HG03064 (cell line): ENCODE data around the gene COPZ1.
"Not testable (repeated sequence)": the region's sequence is repeated elsewhere in the genome, so short reads cannot be mapped to it uniquely, and the experiment has no call there.

Experiments
- ATAC-seq: cut with Tn5 transposase; IDR thresholded peaks from one replicate; pipeline ENCODE4 v1.9.1; 2021; ENCODE audit warnings: low read depth; ENCODE audit not compliant: unreplicated experiment

Gene COPZ1

DNA sequence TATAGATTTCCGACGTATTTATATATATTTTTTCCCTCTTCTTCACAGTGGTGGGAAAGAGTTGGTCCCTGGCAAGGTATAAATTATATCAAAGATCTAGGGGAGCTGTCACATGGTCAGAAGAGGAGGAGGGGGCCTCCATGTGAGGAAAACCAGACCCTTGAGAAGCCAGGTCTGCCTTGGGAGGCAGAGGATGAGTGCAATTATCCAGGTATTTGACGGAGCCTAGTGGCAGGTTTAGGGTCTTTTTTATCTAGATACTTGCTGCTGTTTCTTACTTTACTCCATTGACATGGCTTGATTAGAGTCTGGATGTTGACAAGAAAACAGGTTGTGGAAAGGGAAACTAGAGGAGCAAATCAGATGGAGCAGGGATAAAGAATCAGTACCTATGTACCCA, 5.5 kb downstream of the COPZ1 start:
- ATAC-seq: no peak

DNA sequence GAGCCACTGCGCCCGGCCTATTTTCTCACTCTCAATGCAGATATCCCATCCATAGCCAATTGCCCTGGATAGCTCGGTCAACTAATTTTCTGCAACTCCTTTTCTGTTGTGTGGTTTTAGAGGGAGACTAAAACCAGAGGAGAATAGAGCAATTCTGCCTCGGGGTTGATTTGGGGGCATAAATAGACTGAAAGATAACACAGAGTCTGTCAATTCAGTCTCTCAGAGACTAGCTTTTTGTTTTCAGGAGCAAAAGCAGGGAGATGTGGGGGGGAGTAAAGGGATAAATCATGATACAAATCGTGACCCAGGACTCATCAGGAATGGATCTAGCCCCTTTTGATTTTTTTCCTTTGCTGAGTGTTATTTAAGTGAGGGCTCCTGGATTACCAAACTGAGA, 6.5 kb downstream of the COPZ1 start:
- ATAC-seq: no peak

DNA sequence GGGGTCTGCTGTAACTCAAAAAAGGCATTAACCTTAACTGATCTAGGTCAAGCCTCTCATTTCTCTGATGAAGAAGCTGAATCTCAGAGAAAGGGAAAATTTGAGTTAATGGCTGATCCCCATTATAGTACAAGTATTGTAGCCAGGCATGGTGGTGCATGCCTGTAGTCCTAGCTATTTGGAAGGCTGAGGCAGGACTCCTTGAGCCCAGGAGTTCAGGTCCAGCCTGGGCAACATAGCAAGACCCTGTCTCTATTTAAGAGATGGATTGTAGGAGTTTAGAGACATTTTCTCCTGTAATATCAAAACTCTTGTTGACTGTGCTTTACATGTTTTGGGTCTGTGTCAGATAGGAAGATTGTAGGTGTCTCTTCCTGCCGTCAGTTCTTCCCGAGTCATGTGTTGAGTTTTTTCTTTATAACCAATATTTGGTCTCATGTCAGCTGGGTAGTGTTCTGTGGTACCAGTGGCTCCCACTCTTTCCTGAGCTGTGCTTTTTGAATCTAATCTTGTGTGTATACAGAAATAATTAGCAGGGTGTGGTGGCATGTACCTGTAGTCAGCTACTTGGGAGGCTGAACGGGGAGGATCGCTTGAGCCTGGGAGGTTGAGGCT, 8.6 kb downstream of the COPZ1 start:
- no peak for ATAC-seq

DNA sequence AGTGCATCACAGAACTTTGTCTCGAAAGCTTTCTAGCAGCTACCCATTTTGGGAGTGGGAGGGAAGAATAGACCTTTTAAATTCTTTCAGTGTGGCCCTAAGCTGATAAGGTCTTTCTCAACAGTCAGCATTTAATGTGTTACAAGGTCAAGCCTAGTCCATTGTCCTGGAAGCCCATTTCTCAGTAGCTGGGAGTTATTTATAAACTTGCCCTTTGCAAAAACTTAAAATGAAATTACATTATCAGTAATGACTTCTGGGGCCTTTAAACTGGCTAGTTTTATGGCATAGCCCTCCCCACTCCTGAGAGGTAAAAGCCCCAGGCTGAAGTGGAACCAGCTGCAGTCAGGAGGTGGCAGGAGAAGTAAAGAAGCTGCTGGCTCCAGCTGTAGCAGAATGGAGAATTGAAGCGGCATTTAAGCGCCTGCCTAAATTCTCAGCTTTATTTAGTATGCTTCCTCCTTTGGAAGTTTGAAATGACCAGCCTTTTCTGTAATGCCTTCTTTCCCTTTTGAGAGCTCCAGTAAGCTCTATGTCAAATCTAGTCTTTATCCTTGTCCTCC, 12.4 kb downstream of the COPZ1 start:
- no peak for ATAC-seq

DNA sequence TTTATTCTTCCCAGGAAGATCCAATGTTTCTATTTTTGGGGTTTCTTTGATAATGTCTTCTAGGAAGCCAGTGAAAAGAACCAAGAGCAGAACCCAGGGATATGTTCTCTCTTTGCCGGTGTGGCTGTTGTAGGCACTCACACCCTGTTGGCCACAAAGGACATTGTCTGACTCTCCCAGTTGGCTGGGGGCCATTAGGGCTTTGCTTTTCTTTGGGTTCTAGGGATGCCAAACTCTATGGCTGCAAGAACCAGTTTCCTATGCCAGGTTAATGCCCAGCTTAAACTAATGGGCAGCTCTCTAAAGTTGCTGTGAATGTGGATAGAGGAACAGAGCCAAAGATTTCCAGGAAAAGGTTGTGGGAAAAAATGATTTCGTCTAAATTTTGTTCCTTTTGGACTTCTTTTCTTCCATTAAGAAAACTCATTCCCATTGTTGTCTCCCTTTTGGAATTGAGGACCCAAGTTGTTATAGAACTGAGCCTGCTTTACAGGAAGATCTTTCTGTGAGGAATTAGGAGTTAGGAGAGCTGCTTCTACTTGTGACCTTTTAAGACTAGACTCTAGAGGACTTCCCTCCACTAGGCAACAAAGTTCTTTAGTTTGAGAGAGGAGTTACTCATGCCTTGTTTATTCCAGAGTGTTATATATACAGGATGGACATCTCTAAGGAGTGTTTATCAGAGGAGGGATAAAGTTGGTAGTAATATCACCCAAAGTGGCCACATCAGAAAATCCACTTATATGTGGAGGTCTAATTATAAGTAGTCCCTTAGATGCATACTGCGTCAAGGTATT, 13.1 kb downstream of the COPZ1 start:
- no peak for ATAC-seq

DNA sequence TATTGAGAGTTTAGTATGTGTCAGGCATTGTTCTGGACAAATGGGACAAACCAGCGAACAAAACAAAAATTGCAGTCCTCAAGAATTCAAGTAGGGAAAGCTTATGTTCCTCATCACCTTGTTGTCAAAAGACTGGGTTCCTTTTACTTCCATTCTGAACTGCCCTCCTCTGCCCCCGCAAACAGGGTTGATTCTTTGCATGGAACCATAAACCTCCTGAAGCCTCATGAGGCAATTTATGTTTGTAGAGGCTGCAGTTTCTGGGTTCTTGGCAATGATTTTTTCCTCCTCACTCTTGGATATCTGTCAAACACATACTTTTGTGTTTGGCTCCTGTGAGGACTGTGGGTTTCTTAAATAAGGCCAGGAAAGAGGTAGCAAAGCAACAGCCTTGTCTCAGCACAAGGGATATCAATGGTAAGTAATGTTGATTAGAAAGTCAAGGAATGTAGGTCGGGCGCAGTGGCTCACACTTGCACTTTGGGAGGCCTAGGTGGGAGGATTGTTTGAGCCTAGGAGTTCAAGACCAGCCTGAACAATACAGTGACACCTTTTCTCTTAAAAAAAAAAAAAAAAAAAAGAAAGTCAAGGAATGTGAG, 13.9 kb downstream of the COPZ1 start:
- ATAC-seq: no peak

DNA sequence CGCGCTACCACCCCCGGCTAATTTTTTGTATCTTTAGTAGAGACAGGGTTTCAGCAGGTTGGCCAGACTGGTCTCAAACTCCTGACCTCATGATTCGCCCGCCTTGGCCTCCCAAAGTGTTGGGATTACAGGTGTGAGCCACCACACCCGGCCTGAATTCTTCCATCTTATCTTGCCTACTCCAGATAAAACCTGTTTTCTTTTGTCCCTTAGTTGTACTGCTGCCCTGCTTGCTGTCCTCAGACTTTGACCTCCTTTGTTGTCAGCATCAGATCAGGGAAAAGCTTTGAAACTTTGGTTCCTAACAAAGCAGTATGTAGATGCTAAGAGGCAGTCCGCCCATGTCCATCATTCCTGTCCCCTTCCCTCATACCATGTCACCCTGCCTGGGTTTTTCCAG, 15.9 kb downstream of the COPZ1 start:
- no peak for ATAC-seq

DNA sequence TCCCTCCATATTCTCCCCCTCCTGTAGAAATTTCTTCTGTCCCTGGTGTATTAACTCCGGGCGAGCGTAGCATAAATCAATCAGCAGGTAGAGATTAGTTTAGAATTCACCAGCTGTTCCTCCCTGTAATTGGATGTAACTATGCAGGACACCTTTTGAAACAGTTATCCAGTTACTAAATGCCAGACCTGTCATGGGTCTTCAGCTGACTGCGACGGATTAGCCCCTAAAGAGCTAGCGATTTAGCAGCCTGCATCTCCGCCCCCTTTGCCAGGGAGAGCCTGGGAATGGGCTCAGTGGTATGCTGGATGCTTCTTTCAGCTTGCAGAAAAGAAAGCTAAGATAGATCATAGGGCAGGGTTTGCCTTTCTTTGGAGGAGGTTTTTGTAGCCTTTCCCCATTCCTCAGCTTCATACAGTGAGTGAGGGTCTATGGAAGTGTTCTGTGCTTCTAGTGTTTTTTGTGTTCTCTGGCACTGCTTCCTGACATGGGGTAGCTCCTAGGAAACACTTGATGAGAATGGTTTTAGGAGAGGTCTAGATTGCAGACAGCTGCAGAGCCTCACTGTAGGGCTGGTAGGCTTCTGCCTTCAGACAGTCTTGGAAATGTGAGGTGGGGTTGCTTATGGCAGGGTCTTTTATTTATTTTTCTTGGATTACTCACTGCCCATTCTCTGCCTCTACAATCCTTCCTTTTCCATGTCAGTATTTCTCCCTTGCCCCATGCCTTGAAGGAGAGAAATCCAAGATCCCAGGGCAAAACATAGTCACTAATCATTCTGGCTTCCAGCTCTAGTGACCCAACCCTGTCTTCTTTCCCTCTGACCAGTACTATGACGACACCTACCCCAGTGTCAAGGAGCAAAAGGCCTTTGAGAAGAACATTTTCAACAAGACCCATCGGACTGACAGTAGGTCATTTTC, 16.7 kb downstream of the COPZ1 start:
- ATAC-seq: no peak

DNA sequence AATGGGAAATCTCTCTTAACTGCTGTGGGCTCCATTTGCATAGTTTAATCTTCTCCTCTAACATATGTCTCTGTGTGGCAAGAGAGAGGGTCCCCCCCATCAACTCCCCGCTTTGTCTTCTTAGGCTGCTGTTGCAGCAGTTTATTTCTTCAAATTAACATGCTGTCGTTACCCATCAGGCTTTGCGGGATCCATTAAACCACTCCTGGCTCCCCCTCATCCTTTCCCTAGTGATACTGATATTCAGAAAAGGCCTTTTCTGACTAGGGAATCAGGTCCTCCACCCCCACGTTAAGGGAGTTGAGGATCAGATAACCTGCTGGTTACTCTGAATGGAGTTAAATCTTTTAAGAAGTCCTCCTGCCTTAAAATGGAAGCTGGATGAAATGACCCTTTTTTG, 24.1 kb downstream of the COPZ1 start:
- no peak for ATAC-seq

DNA sequence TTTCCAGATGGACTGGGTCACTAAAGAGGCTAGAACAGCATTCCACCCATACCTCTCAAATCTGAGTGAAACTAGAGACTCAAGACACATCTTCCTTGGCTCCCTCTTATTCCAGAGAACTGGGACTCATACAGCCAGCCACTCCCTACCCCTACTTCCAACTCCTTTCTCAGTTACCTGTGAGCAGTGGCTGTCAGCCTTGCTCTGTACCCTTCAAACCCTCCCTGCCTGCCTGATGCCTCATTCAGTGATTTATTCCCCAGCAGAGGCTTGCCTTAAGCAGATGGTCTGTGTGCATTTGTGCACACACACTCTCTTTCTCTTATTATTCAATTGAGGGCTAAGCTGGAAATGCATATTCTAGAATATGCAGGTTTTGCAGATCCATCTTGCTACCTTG, 24.7 kb downstream of the COPZ1 start:
- ATAC-seq: no peak

DNA sequence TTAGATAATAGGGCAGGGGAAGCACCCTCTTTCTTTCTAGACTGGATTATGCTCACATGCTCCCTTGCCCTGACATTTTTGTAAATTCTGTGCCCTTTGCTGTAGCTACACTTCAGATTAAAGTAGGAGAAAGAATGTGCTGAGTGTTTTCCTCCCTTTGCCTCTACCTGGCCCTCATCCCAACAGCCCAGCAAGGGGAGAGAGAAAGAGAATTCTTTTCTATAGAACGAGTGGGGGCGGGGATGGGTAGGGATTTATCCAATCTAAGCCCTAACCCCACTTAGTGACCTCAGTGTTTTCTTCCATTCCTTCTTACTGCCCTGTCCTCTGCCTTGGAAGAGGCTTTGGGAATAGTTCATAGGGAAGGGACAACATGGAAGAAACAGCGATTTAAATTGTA, 25.8 kb downstream of the COPZ1 start:
- no peak for ATAC-seq

DNA sequence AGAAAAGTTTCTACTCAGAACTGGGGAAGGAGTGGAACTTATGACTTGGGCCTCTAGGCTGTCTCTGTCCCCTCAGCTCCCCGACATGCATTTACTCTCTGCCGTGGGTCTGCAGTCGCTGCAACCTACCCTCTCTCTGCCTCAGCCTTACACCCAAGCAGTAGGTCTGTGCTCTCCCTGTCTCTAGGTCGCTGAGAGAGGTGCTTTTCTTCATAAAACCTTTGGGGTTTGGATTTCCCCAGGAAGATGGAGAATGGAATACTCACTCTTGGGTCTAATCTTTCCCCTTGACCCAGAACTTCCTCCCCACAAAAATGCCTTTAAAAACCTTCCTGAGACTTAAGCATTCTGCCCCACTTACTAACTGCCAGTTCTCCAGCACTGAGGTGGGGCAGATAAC, 26.4 kb downstream of the COPZ1 start:
- no peak for ATAC-seq

DNA sequence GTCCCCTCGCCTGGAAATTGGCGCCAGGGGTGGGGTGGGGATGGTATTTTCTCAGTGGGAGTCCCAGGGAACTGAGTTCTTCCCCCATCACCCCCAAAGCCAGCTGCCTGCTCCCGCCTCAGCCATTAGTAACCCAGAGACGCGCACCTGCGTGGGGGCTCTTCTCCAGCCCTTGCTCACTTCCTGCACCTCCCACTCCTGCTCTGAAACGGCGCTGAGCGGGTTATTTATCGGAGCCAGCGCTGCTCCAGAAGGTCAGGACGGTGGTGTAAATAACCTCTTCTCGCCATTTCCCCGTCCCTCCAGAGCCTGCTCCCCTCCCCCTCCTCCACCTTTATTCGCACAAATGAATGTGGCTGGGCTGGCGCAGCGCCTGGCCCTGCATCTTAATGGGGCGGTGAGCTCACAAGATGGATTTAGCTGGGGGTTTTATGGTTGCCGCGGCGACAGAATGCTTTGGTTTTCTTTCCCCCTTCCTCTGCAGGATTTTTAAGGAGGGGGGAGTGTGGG, 27.1 kb downstream of the COPZ1 start:
- no peak for ATAC-seq

DNA sequence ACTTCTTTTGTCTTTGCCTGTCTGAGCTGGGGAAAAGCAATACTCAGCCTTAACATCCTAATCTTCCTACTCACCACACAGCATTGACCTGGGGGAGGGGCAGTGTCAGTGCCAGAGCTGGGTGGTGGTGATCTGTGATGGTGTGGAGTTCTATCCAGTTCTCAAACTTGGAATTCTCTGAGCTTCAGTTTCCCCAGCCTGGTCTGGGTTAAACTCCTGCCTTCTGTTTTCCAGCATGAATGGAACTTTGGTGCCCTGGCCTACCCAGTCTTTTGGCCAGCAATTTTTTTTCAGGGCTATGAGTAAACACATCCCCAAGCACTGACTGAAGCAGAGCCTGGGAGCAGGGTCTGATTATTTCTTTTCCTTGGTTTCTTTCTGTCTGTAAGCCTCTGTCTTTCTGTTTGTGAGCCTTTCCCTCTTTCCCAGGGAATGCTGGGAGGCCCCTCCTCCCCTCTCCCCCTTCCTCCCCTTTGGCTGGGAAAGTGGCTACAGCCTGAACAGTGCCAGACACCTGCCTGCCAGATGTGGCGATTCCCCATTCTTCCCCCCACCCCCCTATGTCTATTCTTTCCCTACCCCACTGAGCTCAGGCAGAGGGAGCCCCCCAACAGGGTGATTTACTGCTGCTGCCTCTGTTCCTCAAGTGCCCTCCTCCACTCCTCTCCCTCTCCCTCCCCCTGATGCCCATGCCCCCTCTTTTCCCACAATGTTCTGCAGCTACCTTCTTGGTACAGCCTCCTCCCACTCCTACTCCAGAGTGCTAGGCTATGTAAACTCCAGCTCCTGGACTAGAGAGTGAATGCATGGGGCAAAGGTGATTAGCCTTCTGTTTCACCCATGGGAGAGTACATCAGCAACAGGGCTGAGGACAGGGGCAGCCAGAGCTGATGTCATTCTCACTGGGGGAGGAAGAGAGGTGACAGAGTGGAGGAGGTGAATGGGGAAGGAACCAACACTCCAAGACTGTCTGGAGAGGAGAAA, 28.3 kb downstream of the COPZ1 start:
- no peak for ATAC-seq

DNA sequence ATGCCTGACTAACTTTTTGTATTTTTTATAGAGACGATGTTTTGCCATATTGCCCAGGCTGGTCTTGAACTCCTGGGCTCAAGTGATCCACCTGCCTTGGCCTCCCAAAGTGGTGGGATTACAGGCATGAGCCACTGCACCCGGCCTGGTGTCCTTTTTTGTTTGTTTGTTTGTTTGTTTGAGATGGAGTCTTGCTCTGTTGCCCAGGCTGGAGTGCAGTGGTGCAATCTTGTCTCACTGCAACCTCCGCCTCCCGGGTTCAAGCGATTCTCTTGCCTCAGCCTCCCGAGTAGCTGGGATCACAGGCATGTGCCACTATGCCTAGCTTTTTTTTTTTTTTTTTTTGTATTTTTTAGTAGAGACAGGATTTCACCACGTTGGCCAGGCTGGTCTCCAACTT, 29.3 kb downstream of the COPZ1 start:
- not testable (repeated sequence) for ATAC-seq

DNA sequence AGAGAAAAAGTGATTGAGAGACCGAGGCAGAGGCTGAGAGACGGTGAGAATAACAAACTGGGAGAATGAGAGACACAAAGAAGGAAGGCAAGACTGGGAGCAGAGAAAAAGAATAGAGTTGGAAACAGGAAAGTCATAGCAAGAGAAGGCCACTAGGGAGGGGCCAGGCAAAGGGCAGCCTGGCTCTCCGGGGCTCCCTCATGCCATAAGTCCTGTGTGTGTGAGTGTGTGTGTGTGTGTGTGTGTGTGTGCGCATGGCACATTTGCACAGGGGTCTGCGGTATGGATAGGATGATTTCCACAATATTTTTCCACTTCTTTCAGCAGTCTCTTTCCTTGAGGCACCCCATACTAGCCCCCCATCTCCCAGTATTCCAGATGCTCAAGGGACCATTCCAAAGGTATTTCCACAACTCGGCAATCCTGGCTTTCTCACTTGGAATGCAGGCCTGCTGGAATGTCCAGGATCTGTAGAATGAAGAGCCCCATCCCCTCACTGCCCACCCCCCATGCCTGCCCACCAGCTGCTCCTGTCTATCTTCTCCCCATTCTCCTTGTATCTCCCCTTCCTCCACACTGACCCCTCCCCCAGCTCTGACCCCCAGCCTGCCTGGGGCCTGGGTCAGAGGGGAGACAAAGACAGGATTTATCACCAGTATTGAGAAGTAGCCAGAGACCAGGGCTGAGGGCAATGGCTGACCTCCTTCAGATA, 30.3 kb downstream of the COPZ1 start:
- no peak for ATAC-seq

DNA sequence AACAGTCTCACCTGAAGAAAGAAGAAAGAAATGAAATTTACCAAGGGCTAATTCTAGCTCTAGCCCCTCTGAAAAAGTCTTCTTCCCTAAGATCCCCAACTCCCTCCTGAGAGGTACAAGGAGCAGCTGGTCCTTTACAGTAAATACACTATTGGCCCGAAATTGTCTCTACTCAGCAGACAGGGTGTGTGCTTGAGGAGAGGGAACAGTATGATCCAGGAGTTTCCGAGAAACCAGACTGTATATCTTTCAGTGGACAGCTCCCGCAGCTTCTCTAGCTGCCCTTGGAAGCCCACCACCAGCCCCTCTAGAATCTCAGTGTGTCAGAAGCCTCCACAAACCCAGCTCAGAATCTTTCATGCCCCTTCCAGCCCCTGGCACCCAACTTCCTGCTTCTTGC, 31.3 kb downstream of the COPZ1 start:
- ATAC-seq: no peak

DNA sequence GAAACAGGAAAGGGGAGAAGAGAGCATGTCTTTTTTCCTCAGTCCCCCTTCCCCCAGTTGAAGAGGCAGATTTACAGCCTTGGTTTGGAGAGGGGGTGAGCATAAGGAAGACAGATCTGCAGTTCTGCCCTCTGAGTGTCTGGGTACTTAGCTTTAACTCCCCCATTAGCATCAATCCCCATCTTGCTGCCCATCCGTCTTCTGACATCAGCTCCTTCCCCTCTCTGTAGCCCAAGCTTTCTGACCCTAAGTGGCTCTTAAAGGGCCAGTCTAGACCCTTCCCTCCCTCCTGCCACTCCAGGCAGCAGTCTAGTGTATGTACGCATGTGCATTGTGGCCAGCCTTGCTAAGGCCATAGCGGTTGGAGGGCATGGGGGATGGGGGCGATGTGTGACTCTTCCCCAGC, 32.0 kb downstream of the COPZ1 start:
- no peak for ATAC-seq
